GM21526 (cell line): ENCODE measurements around the gene GDPD2.

ENCODE experiments used
- ATAC-seq: cut with Tn5 transposase; IDR thresholded peaks from one replicate; pipeline ENCODE4 v1.9.1; 2021; ENCODE audit warnings: moderate library complexity; ENCODE audit not compliant: unreplicated experiment, low FRiP score

GDPD2 gene

DNA sequence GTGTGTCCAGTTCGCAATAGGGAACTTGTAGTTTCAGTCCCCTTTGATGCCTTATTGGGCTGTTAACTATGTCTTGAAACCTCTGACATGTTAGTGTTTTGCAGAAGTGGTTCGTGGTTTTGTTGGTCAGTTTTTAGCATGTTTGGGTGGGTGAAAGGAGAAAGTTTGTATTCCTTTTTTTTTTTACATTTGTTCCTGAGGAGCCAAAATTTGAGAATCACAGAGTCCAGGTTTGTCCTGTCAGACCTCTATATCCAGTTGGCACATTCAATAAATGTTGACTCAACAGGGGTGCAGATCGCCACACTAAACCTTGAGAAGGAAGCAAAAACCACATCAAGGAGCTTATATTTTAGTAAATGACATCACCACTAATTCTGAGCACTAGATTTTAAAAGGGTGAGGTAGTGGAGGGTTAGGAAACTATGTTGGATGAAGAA lies 47.8 kb downstream of the GDPD2 start:
- ATAC-seq: peak; percentile 52

DNA sequence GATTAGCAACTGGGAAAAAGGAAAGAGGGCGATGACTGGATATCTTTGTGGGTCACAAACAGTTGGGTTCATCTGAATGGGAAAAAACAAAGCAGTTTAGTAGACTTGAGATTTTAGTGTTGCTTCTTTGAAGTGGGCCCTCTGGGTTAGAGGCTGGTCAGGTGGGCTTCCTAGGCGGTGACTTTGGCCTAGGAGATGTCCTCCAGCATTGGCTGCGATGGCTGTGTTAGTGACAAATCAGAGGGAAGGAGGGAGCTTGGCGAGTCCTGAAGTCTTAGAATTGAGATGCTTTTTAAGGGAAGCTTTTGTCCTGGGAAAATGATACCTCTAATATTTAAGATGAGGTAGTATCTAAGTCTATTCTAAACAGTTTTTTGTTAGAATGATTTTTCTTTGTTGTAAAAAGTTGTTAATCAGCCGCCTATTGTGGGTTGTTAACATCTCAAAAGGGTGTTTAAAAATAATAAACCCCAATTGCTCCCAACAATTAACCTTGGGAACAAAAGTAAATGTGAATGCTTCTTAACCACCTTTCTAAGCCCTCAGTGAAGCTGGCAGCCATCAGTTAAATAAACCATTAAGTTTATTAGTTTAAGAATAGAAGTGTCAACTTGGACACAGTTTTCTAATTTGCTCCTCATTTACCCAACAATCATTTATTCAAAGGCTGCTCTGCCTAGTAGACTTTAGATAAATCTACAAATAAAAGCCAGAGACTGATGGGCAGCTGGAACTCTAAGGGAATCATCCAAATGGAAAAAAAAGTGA lies 53.2 kb downstream of the GDPD2 start:
- ATAC-seq: no peak

DNA sequence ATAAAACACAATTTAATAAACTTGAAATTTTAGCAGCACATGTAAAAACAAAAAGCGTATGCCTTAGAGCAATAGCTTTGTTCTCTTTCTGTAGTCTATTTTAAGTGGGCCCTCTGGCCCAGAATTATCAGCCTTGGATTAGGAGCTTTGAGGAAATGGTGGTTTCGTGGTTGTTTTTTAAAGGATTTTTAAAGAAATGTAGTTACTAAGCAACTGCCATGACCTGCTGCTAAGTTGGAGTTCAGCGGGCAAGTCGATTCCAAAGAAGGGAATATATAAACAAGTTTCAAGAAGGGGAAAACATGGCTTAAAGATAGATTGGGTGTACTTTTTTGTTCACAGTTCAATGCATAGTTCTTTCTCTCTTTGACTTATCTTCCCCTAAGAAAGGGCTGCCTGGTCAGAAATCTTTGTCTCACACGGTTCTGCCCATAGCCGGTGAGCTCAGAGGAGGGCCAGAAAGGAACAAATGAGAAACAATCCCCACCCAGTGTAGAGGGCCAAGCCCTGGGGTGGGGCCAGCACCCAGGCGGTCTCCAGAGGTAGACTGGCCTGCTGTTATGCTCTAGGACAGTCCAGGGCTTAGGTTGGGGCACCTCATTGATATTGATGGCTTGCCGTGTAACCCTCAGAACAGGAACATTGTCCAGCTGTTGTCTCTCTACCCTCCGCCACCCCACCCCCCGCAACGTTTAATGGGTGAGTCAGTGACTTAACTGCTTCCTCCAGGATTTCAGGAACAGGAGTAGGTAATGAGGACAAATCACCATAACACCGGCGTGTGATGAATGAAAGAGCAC lies 54.0 kb downstream of the GDPD2 start:
- no peak for ATAC-seq

DNA sequence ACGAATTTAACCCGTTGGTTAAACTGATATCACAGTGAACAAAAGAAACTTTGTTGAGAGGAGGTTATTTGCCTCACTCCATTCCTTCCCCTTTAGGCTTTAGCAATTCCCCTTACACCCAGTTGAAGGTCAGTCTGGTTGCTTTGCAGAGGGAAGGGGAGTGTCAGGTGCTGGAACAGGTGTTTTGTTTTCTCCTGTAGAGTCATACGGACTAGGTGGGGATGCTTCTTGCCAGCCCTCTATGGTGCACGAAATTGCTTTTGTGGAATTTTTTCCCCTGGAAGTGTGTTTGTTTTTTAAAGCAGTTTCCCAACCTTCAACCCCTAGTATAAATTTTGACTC lies 54.6 kb downstream of the GDPD2 start:
- ATAC-seq: no peak

DNA sequence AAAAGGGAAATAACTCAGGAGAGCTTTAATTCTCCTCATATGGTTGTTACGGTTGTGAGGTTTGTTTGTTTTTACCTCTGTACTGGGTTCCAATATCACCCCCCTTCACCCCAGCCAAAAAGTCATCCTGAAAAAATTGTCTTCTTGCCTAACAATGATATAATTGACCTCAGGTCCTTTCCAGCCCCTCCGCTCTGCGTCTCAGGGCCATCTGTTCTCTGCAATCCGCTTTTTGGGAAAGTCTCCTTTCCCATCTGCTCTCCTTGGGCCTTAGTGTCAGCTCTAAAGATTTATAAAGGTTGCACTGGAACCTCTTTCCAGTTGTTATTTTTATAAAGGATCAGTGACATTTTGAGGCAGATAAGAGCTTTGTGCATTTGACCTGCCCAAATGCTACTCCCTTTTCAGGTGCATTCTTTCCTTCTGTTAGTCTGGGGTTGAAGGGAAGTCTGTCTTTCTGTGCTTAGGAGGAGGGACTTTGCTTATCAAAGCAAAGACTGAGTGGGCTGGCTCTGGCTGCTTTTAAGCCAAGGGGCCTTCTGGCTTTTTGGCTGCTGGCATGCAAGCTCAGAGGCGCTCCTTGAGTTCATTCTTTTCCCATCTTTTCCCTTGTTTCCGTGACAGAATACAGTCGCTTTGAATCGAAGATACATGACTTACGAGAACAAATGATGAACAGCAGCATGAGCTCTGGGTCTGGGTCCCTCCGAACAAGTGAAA lies 55.6 kb downstream of the GDPD2 start:
- no peak for ATAC-seq

DNA sequence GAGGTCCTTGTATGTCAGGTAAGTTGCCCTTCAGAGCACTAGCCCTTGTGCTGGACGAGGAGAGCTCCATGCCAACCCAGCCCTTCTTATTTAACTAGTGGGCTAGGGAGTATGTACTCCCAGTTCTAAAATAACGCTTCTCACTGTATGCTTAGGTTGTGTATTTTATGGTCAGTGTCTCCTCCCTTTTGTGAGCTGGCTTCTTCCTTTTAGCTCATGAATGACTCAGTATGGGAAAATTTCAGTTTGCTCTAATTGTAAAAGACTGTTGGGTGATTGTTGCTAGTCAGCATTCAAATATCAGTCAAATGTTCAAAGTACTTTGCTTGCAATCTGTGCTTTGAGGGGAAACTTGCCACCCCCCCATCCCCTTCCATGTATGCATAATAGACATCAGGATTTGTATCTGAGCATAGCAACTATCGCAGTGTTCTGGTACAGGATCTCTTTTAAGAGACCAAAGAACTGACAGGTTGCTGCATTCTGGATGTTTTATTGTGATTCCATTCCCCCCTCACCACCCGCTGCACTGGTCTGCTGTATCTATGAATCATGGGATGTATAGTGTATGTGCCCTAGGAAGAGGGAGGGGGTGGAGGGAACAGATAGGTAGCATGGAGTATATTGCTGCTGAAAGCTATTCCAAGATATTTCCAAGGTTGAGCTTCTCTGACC lies 56.3 kb downstream of the GDPD2 start:
- no peak for ATAC-seq

DNA sequence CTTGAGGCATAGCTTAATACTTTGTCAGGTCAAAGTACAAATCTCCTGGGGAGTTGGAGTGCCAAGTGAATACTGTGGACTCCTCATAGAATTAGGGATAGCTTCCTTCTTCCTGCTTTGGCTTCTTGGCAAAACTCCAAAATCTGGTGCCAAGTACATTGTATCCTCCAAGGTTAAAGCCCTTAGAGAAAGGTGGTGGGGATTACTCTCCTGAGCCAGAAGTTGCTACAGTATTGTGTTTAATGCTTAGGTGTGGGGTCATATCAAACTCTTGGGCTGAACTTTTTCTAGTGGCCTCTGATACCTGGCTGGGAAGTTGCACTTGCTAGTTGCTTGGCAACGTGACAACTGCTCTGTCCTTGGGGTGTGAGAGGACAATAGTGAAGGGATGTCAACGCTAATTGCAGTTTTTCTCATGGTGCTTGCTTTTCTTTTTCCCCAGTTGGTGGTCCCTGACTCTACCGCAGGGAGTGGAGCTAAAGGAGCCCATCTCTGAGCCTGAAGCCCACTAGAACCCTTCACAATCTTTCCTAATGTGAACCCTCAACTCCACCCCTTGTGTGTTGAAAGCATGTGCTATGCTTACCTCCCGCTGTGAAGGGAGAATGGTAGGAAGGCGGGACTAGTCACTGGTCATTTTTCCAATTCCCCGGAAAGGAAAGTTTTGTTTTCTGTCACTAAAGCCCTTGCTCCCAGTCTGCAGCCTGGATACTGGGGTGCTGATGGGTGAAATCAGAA lies 57.0 kb downstream of the GDPD2 start:
- no peak for ATAC-seq

DNA sequence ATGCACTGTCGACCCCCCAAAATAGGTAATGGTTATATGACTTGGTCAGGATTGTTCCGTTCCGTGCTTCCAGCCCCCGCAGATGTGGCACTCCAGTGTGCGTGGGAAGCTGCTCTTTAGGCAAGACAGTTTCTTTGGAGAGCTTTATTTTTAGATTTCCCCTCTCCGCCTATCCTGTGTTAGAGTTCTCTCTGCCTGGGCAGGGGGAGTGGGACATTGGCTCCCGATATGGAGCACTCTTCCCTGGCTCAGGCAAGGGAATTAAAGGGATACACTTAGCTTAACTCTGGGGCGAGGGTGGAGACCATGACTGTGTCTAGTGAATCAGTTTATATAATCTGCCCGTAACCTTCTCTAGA lies 57.5 kb downstream of the GDPD2 start:
- no peak for ATAC-seq

DNA sequence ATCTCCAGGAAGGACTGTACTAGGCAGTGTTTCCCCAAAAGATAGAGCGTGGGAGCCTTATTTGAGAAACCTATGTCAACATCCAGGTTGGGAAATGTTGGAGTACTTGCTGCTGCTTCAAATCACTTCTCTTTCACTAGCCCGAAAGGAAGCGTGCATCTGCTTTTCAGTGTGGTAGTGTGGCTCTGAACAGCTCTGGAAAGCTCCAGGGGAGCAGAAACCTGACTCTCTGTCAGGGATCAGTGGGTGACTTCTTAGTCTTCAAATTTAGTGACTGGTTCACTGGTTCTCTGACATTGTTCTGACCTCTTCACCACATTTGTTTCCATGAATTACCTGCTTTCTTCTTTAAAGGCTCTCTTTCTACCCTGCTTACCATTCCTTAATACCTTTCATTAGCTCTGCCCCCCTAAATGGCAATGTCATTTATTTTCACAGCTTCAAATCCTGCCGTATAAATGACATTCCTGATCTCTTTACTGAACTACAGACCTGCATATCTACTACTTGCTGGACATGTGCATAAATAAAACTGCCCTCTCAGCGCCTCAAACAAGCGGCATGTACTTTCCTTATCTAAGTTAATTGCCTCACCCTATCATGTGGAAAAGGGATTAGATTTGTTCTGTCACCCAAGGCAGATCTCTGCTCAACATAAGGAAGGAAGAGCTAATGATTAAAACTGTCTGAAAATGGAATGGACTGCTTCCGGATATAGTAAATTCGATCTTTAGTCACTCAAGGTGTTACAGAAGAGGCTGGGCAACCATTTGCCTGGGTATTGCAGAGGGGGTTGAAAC lies 58.6 kb downstream of the GDPD2 start:
- ATAC-seq: no peak

DNA sequence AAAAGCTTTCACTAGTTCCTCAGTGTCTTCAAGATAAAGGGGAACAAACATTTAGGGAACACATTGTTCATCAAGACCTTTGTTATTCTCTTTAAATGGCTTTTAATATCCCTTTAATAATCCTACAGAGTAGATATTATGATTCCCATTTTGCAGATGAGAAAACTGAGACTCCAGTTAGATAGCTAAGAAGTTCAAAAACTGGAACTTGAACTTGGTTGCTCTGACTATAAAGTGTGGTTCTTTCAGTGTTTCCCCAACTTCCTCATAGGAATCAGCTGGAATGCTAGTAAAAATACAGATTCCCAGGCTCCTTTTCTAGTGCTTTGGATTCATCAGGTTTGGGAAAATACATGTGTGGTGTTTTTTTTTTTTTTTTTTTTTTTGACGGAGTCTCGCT lies 59.2 kb downstream of the GDPD2 start:
- no peak for ATAC-seq
